ENCODE data around the gene ARHGEF10L. TPM values are rescaled to one million over a fixed set of nuclear protein-coding genes. Genes with fewer than 3 reads are reported as not detected.

Gene ARHGEF10L
- total RNA-seq, 4 donors from 2014 or later, result 30.0 to 61.4 (median 44.7) TPM

DNA sequence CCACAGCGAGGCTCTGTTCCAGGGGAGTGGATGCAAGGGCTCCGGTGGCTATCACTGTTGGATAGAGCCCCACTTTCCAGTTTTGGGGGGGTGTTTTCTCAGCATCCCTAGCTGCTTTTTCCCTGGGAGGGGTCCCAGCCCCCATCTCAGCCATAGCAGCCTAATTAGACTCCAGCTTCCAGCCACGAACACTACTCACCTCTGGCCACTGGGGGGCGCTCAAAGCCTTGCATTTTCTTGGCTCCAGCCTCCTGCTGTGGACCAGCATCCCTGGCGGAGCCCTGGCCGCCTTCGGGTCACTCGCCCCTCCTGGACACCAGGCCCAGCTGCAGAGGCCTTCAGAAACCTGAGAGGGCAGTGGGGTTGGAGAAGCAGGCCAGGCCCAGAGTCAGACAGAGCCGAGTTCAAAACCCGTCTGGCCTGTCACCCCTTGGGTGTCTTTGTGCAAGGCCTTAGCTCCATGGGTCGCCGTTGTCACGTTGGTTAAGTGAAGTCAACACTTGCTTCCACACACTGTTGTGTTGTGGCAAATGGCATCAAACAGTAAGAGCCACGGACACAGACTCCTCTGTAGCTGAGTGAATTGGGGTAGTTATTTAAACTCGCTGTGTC, 122.2 kb downstream of the ARHGEF10L start:
- Histone ChIP-seq H3K4me1 (no peaks in the 10 kb centered on the region), H3K36me3 (peaks cover 21 to 99% (median 23%) of the 10 kb centered on the region in 3 donors), H3K4me3 (no peak overlapping the region), H3K27me3 (no peaks in the 10 kb centered on the region), H3K27ac (no peak overlapping the region), H3K9me3 (no peaks in the 10 kb centered on the region)
- WGBS, 2 donors, result 43 to 81% methylated on average over 3 to 8 of the region's 15 CpGs
- no peak for DNase-seq
- TF ChIP-seq, protein P1, sequence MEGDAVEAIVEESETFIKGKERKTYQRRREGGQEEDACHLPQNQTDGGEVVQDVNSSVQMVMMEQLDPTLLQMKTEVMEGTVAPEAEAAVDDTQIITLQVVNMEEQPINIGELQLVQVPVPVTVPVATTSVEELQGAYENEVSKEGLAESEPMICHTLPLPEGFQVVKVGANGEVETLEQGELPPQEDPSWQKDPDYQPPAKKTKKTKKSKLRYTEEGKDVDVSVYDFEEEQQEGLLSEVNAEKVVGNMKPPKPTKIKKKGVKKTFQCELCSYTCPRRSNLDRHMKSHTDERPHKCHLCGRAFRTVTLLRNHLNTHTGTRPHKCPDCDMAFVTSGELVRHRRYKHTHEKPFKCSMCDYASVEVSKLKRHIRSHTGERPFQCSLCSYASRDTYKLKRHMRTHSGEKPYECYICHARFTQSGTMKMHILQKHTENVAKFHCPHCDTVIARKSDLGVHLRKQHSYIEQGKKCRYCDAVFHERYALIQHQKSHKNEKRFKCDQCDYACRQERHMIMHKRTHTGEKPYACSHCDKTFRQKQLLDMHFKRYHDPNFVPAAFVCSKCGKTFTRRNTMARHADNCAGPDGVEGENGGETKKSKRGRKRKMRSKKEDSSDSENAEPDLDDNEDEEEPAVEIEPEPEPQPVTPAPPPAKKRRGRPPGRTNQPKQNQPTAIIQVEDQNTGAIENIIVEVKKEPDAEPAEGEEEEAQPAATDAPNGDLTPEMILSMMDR (IDR thresholded peaks at IDR 0.05), result peak; percentile 64 to 82 (median 73)
- TF ChIP-seq POLR2A (IDR thresholded peaks at IDR 0.05), result no peak
- intact Hi-C loops (cut with DNase I), result loop anchor here (10.0 kb wide), 1 partner anchor 433 kb away; no protein-coding TSS in a partner anchor

DNA sequence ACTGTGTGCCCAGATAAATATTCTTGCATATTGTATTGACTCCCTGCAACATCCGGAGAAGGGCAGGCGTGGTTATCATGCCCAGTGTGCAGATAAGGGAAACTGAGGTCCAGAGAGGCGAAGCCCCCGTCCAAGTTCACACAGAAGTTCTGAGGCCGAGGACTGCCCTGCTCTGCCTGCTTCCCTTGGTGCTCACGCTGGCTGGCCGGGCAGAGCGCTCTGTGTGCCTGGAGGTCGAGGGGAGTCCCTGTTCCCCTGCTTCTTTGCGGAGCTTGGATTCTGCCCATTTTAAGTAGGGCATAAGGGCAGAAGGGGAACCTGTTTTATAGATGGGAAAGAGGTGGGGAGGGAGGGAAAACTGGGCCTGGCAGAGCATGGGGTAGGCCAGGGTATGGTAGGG, 122.8 kb downstream of the ARHGEF10L start:
- TF ChIP-seq, protein P1 (IDR thresholded peaks at IDR 0.05), result no peak
- no peak for TF ChIP-seq POLR2A (IDR thresholded peaks at IDR 0.05)
- H3K27ac ChIP-seq, result no peak overlapping the region
- whole genome bisulfite sequencing, 2 donors, result 84 to 85% methylated on average over 6 to 7 of the region's 10 CpGs

DNA sequence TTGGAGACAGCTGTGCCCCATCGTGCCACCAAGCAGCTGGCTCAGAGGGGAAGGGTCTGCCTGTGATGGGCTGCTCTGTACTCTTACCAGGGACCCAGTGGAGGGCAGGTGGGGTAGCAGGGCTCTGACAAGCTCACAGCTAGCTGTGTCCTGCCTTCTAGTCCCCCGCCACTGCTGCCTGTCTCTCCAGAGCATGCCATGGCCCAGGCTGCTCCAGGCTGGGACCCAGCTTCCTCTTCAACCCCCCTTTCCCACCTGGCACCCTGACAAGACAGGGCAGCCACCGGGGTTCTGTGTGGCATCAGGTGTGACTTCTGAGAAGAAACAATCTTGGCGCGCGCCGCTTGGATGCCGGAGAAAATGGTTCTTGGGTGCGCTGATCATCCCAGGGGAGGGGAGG, 123.3 kb downstream of the ARHGEF10L start:
- no peaks in the 10 kb centered on the region for H3K27me3 ChIP-seq
- 56 to 88% methylated on average over 1 to 6 of the region's 9 CpGs for WGBS, 2 donors
- peaks cover 14 to 99% (median 18%) of the 10 kb centered on the region in 3 donors for H3K36me3 ChIP-seq
- H3K4me1 ChIP-seq, result no peaks in the 10 kb centered on the region
- intact Hi-C loops (cut with DNase I), result loop anchor here (10.0 kb wide), 1 partner anchor 432 kb away; no protein-coding TSS in a partner anchor
- no peaks in the 10 kb centered on the region for H3K9me3 ChIP-seq
- TF ChIP-seq POLR2A (IDR thresholded peaks at IDR 0.05), result no peak
- TF ChIP-seq, protein P1 (IDR thresholded peaks at IDR 0.05), result no peak
- DNase-seq, result no peak
- no peak overlapping the region for H3K27ac ChIP-seq
- H3K4me3 ChIP-seq, result no peak overlapping the region

More for the DNA sequence above, 122.8 kb downstream of the ARHGEF10L start:
- intact Hi-C loops (cut with DNase I), result loop anchor here (10.0 kb wide), 1 partner anchor 433 kb away; no protein-coding TSS in a partner anchor
- no peaks in the 10 kb centered on the region for H3K9me3 ChIP-seq
- no peak overlapping the region for H3K4me3 ChIP-seq
- peaks cover 18 to 99% (median 19%) of the 10 kb centered on the region in 3 donors for H3K36me3 ChIP-seq
- no peaks in the 10 kb centered on the region for H3K27me3 ChIP-seq
- DNase-seq, result no peak
- H3K4me1 ChIP-seq, result no peaks in the 10 kb centered on the region

DNA sequence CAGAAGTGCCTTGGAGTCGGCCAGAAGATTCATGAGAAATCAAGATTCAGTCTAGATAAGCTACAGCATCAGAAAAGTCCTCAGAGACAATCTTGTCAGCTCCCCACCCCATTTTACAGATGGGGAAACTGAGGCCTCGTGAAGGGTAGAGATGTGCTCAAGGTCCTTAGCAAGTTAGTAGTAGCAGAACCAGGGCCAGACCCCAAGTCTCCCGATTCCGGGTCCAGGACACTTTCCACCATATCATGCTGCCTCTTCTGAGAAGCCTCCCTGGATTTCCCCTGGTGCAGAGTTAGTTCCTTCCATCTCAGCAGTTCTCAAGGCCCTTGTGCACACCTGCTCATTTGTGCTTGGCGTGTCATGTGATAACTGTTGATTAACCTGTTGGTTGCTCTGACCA, 124.1 kb downstream of the ARHGEF10L start:
- Histone ChIP-seq H3K36me3 (peaks cover 10 to 99% (median 13%) of the 10 kb centered on the region in 3 donors), H3K4me3 (no peak overlapping the region), H3K27me3 (no peaks in the 10 kb centered on the region), H3K27ac (no peak overlapping the region), H3K4me1 (no peaks in the 10 kb centered on the region), H3K9me3 (no peaks in the 10 kb centered on the region)
- no peak for TF ChIP-seq POLR2A (IDR thresholded peaks at IDR 0.05)
- TF ChIP-seq, protein P1 (IDR thresholded peaks at IDR 0.05), result no peak
- intact Hi-C loops (cut with DNase I), result loop anchor here (10.0 kb wide), 1 partner anchor 431 kb away; no protein-coding TSS in a partner anchor
- 70 to 81% methylated on average over 5 of the region's 5 CpGs for WGBS, 2 donors
- DNase-seq, result no peak

DNA sequence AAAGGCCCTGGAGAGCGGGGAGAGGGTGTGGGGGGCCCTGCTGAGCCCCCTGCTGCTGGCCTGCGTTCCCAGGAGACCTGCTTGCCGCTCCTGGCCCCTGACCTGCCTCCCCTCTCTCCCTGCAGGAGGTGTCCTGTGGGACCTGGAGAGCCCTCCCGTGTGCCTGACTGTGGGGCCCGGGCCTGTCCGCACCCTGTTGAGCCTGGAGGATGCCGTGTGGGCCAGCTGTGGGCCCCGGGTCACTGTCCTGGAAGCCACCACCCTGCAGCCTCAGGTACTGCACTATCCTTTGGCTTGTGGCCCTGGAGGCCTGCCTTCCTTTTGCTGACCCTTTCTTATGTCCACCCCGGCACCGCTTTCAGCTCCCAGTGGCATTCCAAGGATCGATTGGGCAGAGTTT, 124.8 kb downstream of the ARHGEF10L start:
- intact Hi-C loops (cut with DNase I), result loop anchor here (10.0 kb wide), 1 partner anchor 430 kb away; no protein-coding TSS in a partner anchor

More for the DNA sequence above, 124.8 kb downstream of the ARHGEF10L start:
- Histone ChIP-seq H3K27me3 (no peaks in the 10 kb centered on the region), H3K9me3 (no peaks in the 10 kb centered on the region), H3K4me1 (peaks cover 0 to 1% (median 0%) of the 10 kb centered on the region in 3 donors), H3K27ac (no peak overlapping the region), H3K4me3 (no peak overlapping the region), H3K36me3 (peaks cover 9 to 99% (median 13%) of the 10 kb centered on the region in 3 donors)
- 83 to 94% methylated on average over 4 to 7 of the region's 11 CpGs for WGBS, 2 donors
- TF ChIP-seq, protein P1 (IDR thresholded peaks at IDR 0.05), result no peak
- TF ChIP-seq POLR2A (IDR thresholded peaks at IDR 0.05), result no peak
- DNase-seq, result no peak
